IPS-15b (cell line): ENCODE data around the gene TREML1.
"Not testable (repeated sequence)": the region's sequence is repeated elsewhere in the genome, so short reads cannot be mapped to it uniquely, and the experiment has no call there.

Source experiments
- H3K27me3 ChIP-seq: one replicate; pipeline ENCODE4 v1.6.1; 2013; ENCODE audit warnings: low read length; ENCODE audit not compliant: control insufficient read depth, insufficient read depth
- H3K36me3 ChIP-seq: one replicate; pipeline ENCODE4 v1.6.1; 2013; ENCODE audit warnings: low read length; ENCODE audit not compliant: control insufficient read depth, insufficient read depth
- H3K4me1 ChIP-seq: one replicate; pipeline ENCODE4 v1.6.1; 2013; ENCODE audit warnings: mild to moderate bottlenecking, low read length; ENCODE audit not compliant: control insufficient read depth, insufficient read depth
- H3K4me3 ChIP-seq: one replicate; pipeline ENCODE4 v1.5.1; 2013; ENCODE audit warnings: low read depth, low read length
- H3K9ac ChIP-seq: one replicate; pipeline ENCODE4 v1.6.1; 2013; ENCODE audit warnings: low read depth, mild to moderate bottlenecking, low read length
- H3K9me3 ChIP-seq: one replicate; pipeline ENCODE4 v1.6.1; 2013; ENCODE audit warnings: mild to moderate bottlenecking, low read length; ENCODE audit not compliant: control insufficient read depth, insufficient read depth

Gene TREML1

DNA sequence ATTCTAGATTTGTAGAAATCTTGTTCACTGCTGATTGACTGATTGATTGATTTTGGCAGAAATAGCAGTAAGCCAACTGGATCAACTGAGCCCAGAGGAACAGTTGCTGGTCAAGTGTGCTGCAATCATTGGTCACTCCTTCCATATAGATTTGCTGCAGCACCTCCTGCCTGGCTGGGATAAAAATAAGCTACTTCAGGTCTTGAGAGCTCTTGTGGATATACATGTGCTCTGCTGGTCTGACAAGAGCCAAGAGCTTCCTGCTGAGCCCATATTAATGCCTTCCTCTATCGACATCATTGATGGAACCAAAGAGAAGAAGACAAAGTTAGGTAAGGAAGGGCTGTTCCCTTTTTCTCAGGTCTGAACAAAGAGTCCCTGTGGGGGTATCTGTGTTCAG lies 31.2 kb downstream of the TREML1 start:
- Histone ChIP-seq H3K4me3 (no peak overlapping the region), H3K9me3 (no peaks in the 10 kb centered on the region), H3K27me3 (no peaks in the 10 kb centered on the region), H3K36me3 (no peaks in the 10 kb centered on the region), H3K4me1 (no peaks in the 10 kb centered on the region), H3K9ac (no peak overlapping the region)

DNA sequence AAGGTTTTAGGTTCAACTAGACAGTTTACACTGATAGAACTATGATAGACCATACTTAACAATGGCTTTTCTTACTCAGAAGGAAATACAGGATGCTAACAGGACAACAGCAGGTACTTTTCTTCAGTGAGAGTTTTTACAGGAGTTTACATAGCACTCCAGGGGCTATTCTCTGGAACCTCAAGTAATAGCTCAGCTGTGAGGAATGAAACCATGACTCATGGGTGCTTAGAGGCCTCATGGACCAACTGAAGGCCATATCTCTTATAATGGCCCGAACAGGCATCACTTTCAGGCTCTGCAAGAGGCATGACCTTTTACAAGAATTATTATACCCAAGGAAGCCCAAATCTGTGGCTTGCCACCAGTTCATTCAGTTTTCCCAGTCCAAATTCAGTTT lies 31.8 kb downstream of the TREML1 start:
- H3K4me1 ChIP-seq, result no peaks in the 10 kb centered on the region
- H3K9me3 ChIP-seq, result no peaks in the 10 kb centered on the region
- no peaks in the 10 kb centered on the region for H3K27me3 ChIP-seq
- no peaks in the 10 kb centered on the region for H3K36me3 ChIP-seq
- H3K4me3 ChIP-seq, result no peak overlapping the region
- H3K9ac ChIP-seq, result no peak overlapping the region

DNA sequence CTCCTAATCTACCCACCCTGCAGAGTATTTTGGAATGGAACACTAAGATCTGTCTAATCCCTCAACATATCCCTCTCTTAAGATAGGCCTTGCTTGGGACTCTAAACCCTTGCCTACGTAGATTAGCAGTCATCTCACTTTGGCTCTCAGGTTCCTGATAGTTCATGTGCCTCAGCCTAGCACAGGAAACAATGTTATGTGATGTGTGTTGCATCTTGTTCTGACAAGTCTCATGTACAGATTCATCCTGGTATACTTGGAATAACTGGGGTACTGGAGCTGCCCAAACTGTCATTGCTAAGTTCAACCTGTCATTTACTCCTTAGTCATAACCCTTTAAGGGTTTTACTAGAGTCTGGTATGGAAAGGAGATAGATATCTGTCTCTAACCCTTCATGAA lies 34.1 kb downstream of the TREML1 start:
- H3K36me3 ChIP-seq, result no peaks in the 10 kb centered on the region
- H3K4me1 ChIP-seq, result no peaks in the 10 kb centered on the region
- H3K27me3 ChIP-seq, result no peaks in the 10 kb centered on the region
- no peak overlapping the region for H3K9ac ChIP-seq
- H3K4me3 ChIP-seq, result no peak overlapping the region
- no peaks in the 10 kb centered on the region for H3K9me3 ChIP-seq

DNA sequence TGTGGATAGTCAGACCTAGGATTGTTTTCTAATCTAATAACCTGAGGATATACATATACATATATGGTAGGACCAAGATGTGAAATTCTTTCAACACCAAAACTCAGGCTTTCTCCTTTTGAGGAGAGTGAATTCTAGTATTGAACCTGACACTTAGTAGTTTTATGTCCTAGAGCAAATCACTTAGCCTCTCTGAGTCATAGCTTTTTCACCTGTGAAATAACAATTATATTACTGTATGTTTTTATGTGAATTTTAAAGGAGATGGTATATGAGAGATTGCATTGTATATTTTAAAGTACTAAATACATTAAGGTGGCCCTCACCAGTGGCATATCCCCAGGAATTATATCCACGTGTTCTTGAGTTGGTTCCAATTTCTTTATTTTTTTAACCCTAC lies 34.6 kb downstream of the TREML1 start:
- Histone ChIP-seq H3K36me3 (no peaks in the 10 kb centered on the region), H3K9me3 (no peaks in the 10 kb centered on the region), H3K9ac (no peak overlapping the region), H3K4me1 (no peaks in the 10 kb centered on the region), H3K4me3 (no peak overlapping the region), H3K27me3 (no peaks in the 10 kb centered on the region)

DNA sequence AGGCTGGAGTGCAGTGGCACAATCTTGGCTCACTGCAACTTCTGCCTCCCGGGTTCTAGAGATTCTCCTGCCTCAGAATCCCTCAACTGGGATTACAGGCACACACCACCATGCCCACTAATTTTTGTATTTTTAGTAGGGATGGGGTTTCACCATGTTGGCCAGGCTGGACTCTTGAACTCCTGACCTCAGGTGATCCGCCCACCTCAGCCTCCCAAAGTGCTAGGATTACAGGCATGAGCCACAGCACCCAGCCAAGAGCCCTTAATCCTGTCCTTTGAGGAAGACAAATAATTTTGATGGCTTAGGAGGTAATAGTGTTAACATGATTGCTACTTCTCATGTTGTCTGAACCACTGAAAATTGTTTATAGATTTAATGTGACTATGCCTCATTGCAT lies 39.1 kb downstream of the TREML1 start:
- H3K9ac ChIP-seq, H3K36me3 ChIP-seq, H3K9me3 ChIP-seq, H3K27me3 ChIP-seq, H3K4me1 ChIP-seq, H3K4me3 ChIP-seq: not testable (repeated sequence)

DNA sequence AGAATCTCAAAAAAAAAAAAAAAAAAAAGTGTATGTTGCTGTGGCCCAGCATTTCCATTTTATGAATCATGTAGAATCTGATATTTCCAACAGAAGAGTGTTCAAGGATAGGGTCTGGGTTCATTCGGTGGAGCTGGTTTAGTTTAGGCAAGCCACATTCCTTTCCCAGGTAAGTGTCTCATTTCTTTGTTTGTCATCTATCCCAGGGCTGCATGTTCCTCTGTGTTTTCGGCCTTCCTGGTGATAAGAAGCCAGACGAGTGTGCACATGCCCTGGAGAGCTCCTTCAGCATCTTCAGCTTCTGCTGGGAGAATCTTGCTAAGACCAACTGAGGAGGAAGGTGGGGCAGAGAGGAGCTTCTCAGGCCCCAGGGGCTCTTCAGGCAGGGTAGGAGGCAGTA lies 43.1 kb downstream of the TREML1 start:
- H3K36me3 ChIP-seq, result no peaks in the 10 kb centered on the region
- no peak overlapping the region for H3K9ac ChIP-seq
- H3K4me1 ChIP-seq, result no peaks in the 10 kb centered on the region
- H3K27me3 ChIP-seq, result no peaks in the 10 kb centered on the region
- H3K4me3 ChIP-seq, result no peak overlapping the region
- no peaks in the 10 kb centered on the region for H3K9me3 ChIP-seq

DNA sequence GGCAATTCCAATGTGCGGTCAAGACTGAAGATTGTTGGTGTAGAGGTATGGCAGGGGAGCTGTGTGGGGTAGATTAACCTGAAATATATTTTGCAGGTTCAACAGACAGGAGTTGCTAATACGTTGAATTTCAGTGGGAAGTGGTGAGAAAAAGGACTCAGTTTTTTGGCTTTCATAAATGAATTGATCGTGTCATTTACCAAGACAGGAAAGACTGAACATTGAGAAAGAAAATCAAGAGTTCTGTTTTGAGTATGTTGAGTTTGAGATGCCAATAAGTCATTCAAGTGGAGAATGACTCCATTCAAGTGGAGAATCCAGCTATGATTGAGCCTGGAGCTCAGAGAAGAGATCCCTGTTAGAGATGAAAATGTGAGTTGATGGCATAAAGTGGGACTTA lies 50.3 kb downstream of the TREML1 start:
- H3K4me3 ChIP-seq, result no peak overlapping the region
- H3K36me3 ChIP-seq, result no peaks in the 10 kb centered on the region

DNA sequence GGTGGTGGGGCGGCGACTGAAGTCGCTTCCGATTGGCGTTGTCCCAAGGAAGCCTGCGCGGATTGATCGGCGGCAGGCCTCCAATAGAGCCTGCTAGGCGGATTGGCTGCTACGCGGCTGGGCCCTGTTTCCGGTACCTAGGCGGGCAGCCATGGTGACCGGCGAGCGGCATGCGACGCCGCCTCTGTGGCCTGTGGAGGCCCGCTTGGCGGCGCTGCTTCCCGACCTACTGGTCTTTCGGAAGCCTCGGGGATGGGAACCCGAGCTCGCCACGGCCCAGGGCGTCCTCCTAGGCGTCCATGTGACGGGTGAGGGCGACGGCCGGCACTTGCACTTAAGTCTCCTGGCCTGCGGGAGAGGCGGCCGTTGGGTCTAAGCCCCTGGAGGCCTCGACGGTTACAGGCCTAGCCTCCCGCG lies 53.3 kb downstream of the TREML1 start:
- Histone ChIP-seq H3K27me3 (no peaks in the 10 kb centered on the region), H3K36me3 (peaks cover 21% of the 10 kb centered on the region), H3K9ac (no peak overlapping the region), H3K4me3 (no peak overlapping the region), H3K9me3 (no peaks in the 10 kb centered on the region), H3K4me1 (no peaks in the 10 kb centered on the region)

More for the DNA sequence above, 50.3 kb downstream of the TREML1 start:
- Histone ChIP-seq H3K4me1 (no peaks in the 10 kb centered on the region), H3K9me3 (no peaks in the 10 kb centered on the region), H3K27me3 (no peaks in the 10 kb centered on the region), H3K9ac (no peak overlapping the region)
